Measurements from ENCODE around the gene TMEM117.
A peak's percentile ranks its signal among the peaks of the same experiment; 100 is the strongest.
"Not testable (repeated sequence)": the region's sequence is repeated elsewhere in the genome, so short reads cannot be mapped to it uniquely, and the experiment has no call there.

TMEM117 gene

GRCh38 chr12:43816168-43816567 lies 19.7 kb upstream of the TMEM117 start:
- H3K36me3 Mint-ChIP-seq (ENCODE audit: low read depth): no peaks in the 10 kb centered on the region
- peaks cover 35% of the 10 kb centered on the region for H3K27me3 Mint-ChIP-seq
- intact Hi-C loops (cut with micrococcal nuclease): no loop called here
- no peak overlapping the region for H3K27ac Mint-ChIP-seq
- no peaks in the 10 kb centered on the region for H3K4me1 Mint-ChIP-seq (ENCODE audit: low read depth)
- no peak overlapping the region for H3K4me3 Mint-ChIP-seq
- H3K9me3 Mint-ChIP-seq: no peaks in the 10 kb centered on the region

DNA sequence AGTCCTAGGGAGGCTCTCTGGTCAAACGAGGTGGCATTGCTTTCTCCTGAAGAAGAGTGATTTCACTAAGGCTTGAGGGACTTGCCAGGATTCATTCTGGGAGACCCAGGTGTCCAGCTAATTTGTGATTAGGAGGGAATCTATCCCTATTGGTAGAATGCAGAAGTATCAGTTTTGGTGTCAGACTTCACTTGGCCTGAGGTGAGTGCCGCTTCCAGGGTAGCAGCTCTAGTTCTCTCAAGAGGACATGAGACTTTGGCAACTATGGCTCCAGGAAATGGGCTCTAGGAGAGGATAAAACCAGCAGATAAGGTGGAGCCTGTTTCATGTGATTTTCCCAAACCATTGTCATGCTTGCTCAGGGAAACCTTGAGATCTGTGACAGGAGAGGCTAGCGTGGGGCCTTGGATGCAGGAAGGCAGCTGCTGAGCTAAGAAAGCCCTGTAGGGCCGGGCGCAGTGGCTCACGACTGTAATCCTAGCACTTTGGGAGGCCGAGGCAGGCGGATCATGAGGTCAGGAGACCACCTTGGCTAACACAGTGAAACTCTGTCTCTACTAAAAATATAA lies 11.6 kb upstream of the TMEM117 start:
- H3K4me1 Mint-ChIP-seq (ENCODE audit: low read depth): no peaks in the 10 kb centered on the region
- H3K36me3 Mint-ChIP-seq (ENCODE audit: low read depth): no peaks in the 10 kb centered on the region
- intact Hi-C loops (cut with micrococcal nuclease): no loop called here
- H3K27ac Mint-ChIP-seq: no peak overlapping the region
- no peaks in the 10 kb centered on the region for H3K9me3 Mint-ChIP-seq
- peaks cover 22% of the 10 kb centered on the region for H3K27me3 Mint-ChIP-seq
- H3K4me3 Mint-ChIP-seq: no peak overlapping the region

DNA sequence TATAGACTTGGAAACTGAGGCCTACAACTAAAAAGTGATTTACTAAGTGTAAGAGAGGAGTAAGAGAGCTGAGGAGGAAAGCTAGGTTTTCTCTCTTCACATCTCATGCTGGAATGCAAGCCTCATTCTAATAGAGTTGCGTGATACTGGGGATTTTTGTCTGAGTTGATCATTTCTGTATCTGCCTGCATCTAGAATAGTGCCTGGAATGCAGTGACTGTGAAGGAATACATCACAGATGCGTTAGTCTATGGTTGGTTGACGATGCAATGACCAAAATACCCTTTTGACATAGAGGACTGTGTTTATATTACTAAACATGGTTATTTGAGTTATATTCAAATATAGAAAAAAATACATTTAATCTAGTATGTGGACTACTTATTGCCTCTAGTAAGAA lies 9.2 kb upstream of the TMEM117 start:
- H3K27ac Mint-ChIP-seq: no peak overlapping the region

DNA sequence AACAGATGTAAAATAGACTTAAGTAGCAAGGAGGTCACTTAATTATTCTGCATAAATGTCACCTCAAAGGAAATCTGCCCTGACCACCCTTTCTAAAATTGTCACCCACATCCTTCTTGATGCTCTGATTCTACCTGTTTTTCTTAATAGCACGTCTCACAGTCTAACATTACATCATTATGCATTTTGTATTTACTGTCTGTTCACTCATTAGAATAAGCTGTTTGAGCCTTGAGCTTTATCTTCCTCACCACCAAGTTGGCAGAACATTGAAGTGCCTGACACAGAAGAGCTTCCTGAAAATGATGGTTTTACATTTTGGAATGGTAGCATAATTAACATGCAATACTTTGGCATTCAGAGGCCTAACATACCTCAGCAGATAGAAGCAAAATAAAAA lies 8.8 kb upstream of the TMEM117 start:
- peaks cover 5% of the 10 kb centered on the region for H3K4me1 Mint-ChIP-seq (ENCODE audit: low read depth)
- H3K36me3 Mint-ChIP-seq (ENCODE audit: low read depth): no peaks in the 10 kb centered on the region
- no peak overlapping the region for H3K4me3 Mint-ChIP-seq
- no peak overlapping the region for H3K27ac Mint-ChIP-seq
- peaks cover 33% of the 10 kb centered on the region for H3K27me3 Mint-ChIP-seq
- no peaks in the 10 kb centered on the region for H3K9me3 Mint-ChIP-seq
- intact Hi-C loops (cut with micrococcal nuclease): no loop called here

More for the DNA sequence above, 9.2 kb upstream of the TMEM117 start:
- H3K4me1 Mint-ChIP-seq (ENCODE audit: low read depth): peaks cover under 1% of the 10 kb centered on the region
- H3K27me3 Mint-ChIP-seq: peaks cover 33% of the 10 kb centered on the region
- no peak overlapping the region for H3K4me3 Mint-ChIP-seq
- no peaks in the 10 kb centered on the region for H3K9me3 Mint-ChIP-seq
- intact Hi-C loops (cut with micrococcal nuclease): no loop called here
- no peaks in the 10 kb centered on the region for H3K36me3 Mint-ChIP-seq (ENCODE audit: low read depth)

DNA sequence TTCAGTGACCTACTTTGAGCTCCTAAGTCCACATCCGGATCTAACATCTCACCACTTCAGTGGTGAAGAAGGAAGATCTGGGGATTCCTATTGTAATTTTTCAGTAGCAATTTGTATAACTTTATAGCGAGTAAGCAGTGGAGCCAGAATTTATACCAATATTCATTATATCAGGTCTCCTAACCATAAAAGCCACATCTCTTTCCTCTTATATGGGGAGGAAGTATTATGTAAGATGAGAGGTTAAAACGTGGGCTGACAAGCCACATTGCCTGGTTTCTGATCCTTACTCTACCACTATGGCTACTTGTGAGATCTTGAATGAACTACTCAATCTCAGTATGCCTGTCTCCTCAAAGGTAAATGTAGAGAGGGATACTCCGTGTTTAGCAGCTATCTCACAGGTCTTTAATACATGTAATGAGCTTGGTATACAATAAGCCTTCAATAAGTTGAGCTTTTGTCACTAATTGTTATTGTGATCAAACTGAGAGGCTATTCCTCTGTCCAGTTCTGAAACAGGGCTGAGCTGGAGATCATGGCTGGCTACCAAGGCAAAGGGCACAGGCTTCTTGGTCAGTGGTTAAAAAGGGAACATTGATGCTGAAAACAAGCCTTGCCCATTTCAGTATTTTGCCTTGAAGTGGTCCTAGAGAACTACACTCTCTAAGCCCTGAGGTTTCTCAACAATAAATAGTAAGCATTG lies 3.3 kb upstream of the TMEM117 start:
- H3K27me3 Mint-ChIP-seq: peaks cover 43% of the 10 kb centered on the region
- intact Hi-C loops (cut with micrococcal nuclease): no loop called here
- H3K4me3 Mint-ChIP-seq: no peak overlapping the region
- H3K27ac Mint-ChIP-seq: no peak overlapping the region
- H3K36me3 Mint-ChIP-seq (ENCODE audit: low read depth): no peaks in the 10 kb centered on the region
- H3K9me3 Mint-ChIP-seq: no peaks in the 10 kb centered on the region
- H3K4me1 Mint-ChIP-seq (ENCODE audit: low read depth): peaks cover 19% of the 10 kb centered on the region

DNA sequence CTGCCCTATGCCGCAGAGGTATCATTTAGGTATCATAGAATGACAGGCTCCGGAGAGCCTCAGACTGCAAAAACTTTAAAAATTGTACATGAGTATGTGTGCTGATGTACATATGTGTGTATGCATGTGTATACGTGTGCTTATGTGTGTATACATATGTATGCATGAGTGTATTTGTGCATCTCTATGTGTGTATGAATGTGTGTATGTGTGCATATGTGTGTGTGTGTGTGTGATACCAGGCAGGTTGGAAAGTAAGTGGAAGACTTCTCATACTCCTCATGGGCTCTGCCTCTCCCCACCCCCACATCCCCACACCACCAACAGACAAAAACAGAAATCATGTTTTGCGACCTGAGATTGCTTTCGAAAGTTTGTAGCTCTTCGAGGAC lies 621 bp upstream of the TMEM117 start:
- Mint-ChIP-seq H3K36me3 (ENCODE audit: low read depth) (no peaks in the 10 kb centered on the region), H3K27me3 (peaks cover 41% of the 10 kb centered on the region), H3K4me3 (peak overlapping the region; percentile 78), H3K27ac (peak overlapping the region; percentile 82), H3K9me3 (no peaks in the 10 kb centered on the region), H3K4me1 (ENCODE audit: low read depth) (peaks cover 19% of the 10 kb centered on the region)
- intact Hi-C loops (cut with micrococcal nuclease): loop anchor here (5.0 kb wide), 1 partner anchor 1248 kb away; the partner anchor contains the start of gene PRICKLE1

GRCh38 chr12:43836475-43836989 lies 651 bp downstream of the TMEM117 start:
- intact Hi-C loops (cut with micrococcal nuclease): loop anchor here (1.0 to 5.0 kb wide), 2 partner anchors 30 to 1249 kb away; partner anchors contain the start of genes PRICKLE1 and TWF1

GRCh38 chr12:43840338-43840737 lies 4.5 kb downstream of the TMEM117 start:
- Mint-ChIP-seq H3K9me3 (no peaks in the 10 kb centered on the region), H3K27me3 (peaks cover 23% of the 10 kb centered on the region), H3K36me3 (ENCODE audit: low read depth) (no peaks in the 10 kb centered on the region), H3K27ac (no peak overlapping the region), H3K4me1 (ENCODE audit: low read depth) (peaks cover 12% of the 10 kb centered on the region), H3K4me3 (no peak overlapping the region)
- intact Hi-C loops (cut with micrococcal nuclease): no loop called here

More at GRCh38 chr12:43836475-43836989, 651 bp downstream of the TMEM117 start:
- Mint-ChIP-seq H3K27me3 (peaks cover 37% of the 10 kb centered on the region), H3K36me3 (ENCODE audit: low read depth) (no peaks in the 10 kb centered on the region), H3K9me3 (no peaks in the 10 kb centered on the region), H3K27ac (peak overlapping the region; percentile 82), H3K4me3 (peak overlapping the region; percentile 78), H3K4me1 (ENCODE audit: low read depth) (peaks cover 19% of the 10 kb centered on the region)

DNA sequence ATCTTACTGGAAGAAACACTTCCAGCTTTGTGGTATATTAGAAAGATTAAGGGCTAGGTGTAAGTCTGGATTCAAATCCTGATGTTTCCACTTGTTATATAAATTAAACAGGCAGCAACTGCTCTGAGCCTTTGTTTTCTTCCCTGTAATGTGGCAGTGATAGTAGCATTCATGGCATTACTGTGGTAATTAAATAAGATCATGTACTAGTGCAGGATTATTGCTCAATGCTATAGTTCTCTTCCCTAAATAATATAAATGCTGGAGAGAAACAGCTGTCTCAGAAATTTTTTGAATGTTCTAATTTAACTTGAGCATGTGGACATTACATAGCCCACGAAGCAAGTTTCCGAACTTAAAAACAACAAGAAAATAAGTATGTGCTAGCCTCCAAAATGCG lies 5.4 kb downstream of the TMEM117 start:
- Mint-ChIP-seq H3K27me3 (peaks cover 21% of the 10 kb centered on the region), H3K27ac (no peak overlapping the region), H3K4me3 (no peak overlapping the region), H3K36me3 (ENCODE audit: low read depth) (no peaks in the 10 kb centered on the region), H3K4me1 (ENCODE audit: low read depth) (peaks cover 12% of the 10 kb centered on the region), H3K9me3 (peaks cover under 1% of the 10 kb centered on the region)
- intact Hi-C loops (cut with micrococcal nuclease): no loop called here

DNA sequence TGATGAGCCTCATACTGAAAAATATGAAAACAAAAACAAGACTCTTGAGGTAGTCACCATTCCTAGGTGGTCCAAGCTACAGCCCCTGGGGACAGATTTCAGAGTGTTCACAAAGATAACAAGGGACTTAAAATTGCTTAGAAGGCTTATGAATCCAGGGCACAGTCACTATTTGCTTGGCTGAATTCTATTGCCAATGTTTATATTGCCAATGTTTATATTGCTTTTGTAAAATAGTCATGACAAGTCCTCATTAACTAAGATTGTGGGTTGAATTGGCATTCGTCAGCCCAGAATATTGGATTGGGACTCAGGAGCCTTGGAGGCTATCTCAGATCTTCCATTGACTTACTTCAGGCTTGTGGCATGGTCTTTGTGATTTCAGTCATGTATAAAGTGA lies 6.4 kb downstream of the TMEM117 start:
- no peak overlapping the region for H3K4me3 Mint-ChIP-seq
- H3K27me3 Mint-ChIP-seq: peaks cover 17% of the 10 kb centered on the region

GRCh38 chr12:43847425-43848225 lies 11.7 kb downstream of the TMEM117 start:
- peaks cover 13% of the 10 kb centered on the region for H3K4me1 Mint-ChIP-seq (ENCODE audit: low read depth)
- peaks cover 29% of the 10 kb centered on the region for H3K9me3 Mint-ChIP-seq
- H3K27ac Mint-ChIP-seq; H3K36me3 Mint-ChIP-seq (ENCODE audit: low read depth); H3K4me3 Mint-ChIP-seq; intact Hi-C loops (cut with micrococcal nuclease); H3K27me3 Mint-ChIP-seq: not testable (repeated sequence)

More for the DNA sequence above, 6.4 kb downstream of the TMEM117 start:
- H3K9me3 Mint-ChIP-seq: peaks cover 10% of the 10 kb centered on the region
- intact Hi-C loops (cut with micrococcal nuclease): no loop called here
- H3K27ac Mint-ChIP-seq: no peak overlapping the region
- H3K4me1 Mint-ChIP-seq (ENCODE audit: low read depth): peaks cover 2% of the 10 kb centered on the region
- H3K36me3 Mint-ChIP-seq (ENCODE audit: low read depth): peaks cover under 1% of the 10 kb centered on the region

GRCh38 chr12:43848226-43848507 lies 12.3 kb downstream of the TMEM117 start:
- Mint-ChIP-seq H3K27me3 (no peaks in the 10 kb centered on the region), H3K4me3 (no peak overlapping the region), H3K4me1 (ENCODE audit: low read depth) (peaks cover 13% of the 10 kb centered on the region), H3K9me3 (peaks cover 29% of the 10 kb centered on the region), H3K27ac (no peak overlapping the region), H3K36me3 (ENCODE audit: low read depth) (peaks cover 7% of the 10 kb centered on the region)
- intact Hi-C loops (cut with micrococcal nuclease): no loop called here

DNA sequence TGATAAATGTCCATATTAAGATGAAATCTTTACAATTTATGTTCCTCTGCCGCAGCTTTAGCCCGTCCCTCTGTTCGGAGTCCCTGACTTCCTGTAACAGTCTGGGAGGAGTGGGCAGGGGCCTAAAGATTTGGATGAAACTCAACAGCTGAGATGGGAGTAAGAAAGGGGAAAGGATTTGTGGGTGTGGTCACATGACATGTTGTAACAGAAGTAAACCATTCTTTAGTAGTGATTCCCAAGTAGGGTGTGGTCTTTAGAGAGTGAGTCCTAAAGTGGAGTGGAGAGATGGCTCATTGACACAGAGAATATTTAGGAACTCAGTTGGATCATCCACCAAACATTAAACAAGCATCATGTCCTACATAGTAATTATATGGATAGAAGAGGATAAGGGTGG lies 12.9 kb downstream of the TMEM117 start:
- Mint-ChIP-seq H3K27ac (no peak overlapping the region), H3K27me3 (no peaks in the 10 kb centered on the region), H3K4me3 (no peak overlapping the region), H3K4me1 (ENCODE audit: low read depth) (peaks cover 13% of the 10 kb centered on the region), H3K36me3 (ENCODE audit: low read depth) (peaks cover 7% of the 10 kb centered on the region), H3K9me3 (peaks cover 29% of the 10 kb centered on the region)
- intact Hi-C loops (cut with micrococcal nuclease): no loop called here

- Mint-ChIP-seq H3K9me3 (peaks cover 14% of the 10 kb centered on the region), H3K27me3 (no peaks in the 10 kb centered on the region), H3K4me3 (no peak overlapping the region), H3K36me3 (ENCODE audit: low read depth) (peaks cover 2% of the 10 kb centered on the region), H3K4me1 (ENCODE audit: low read depth) (peaks cover 8% of the 10 kb centered on the region), H3K27ac (no peak overlapping the region)
- intact Hi-C loops (cut with micrococcal nuclease): no loop called here
Observed at GRCh38 chr12:43852744-43853143, 16.9 kb downstream of the TMEM117 start.

Measured in dendritic cell treated with granulocyte-macrophage colony-stimulating factor and Interleukin-4, amounts not matched to agents 40 ng/mL and 50 ng/mL, for 4 days (primary cell).